OCI-LY1 (cell line): ENCODE data around the gene NEURL1B.

Experiments used
- EZH2 ChIP-seq: fragments of 200-600 bp; sonication (generic), shearing (Covaris generic); IDR thresholded peaks from 2 replicates; pipeline ENCODE4 v1.8.0; 2017; ENCODE audit warnings: borderline replicate concordance, mixed run types, mild to moderate bottlenecking, antibody characterized with exemption, low read length, moderate library complexity, mixed read lengths
- TF ChIP-seq, protein P1 (sequence below): fragments of 200-600 bp; sonication (generic), shearing (Covaris generic); IDR thresholded peaks from 2 replicates; pipeline ENCODE4 v1.5.1; 2017; ENCODE audit warnings: mild to moderate bottlenecking, antibody characterized with exemption, low read length, moderate library complexity, mixed read lengths

GRCh38 chr5:172676914-172677475, 35.9 kb downstream of the NEURL1B start:
- TF ChIP-seq, protein P1, sequence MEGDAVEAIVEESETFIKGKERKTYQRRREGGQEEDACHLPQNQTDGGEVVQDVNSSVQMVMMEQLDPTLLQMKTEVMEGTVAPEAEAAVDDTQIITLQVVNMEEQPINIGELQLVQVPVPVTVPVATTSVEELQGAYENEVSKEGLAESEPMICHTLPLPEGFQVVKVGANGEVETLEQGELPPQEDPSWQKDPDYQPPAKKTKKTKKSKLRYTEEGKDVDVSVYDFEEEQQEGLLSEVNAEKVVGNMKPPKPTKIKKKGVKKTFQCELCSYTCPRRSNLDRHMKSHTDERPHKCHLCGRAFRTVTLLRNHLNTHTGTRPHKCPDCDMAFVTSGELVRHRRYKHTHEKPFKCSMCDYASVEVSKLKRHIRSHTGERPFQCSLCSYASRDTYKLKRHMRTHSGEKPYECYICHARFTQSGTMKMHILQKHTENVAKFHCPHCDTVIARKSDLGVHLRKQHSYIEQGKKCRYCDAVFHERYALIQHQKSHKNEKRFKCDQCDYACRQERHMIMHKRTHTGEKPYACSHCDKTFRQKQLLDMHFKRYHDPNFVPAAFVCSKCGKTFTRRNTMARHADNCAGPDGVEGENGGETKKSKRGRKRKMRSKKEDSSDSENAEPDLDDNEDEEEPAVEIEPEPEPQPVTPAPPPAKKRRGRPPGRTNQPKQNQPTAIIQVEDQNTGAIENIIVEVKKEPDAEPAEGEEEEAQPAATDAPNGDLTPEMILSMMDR = no peak
- TF ChIP-seq EZH2 = no peak
